ENCODE measurements around the gene AGAP1. TPM values are rescaled to one million over a fixed set of nuclear protein-coding genes. Genes with fewer than 3 reads are reported as not detected.

AGAP1 gene
- total and polyA plus RNA-seq, 2 donors (not counting 3 experiments of a cell fraction or from before 2014, with no cell fraction given) = 10.2 to 20.9 TPM

GRCh38 chr2:235749121-235749770 lies 255.4 kb downstream of the AGAP1 start:
- no peak for FAIRE-seq

GRCh38 chr2:235749771-235750160 lies 255.9 kb downstream of the AGAP1 start:
- Histone ChIP-seq H4K20me1 (replicated peaks; ENCODE audit: control insufficient read depth, extremely low read depth, insufficient read depth, low read length) (no peaks in the 10 kb centered on the region), H3K9me1 (replicated peaks; ENCODE audit: control insufficient read depth, extremely low read depth, insufficient read depth, low read length) (no peaks in the 10 kb centered on the region), H3K27ac (ENCODE audit: insufficient read depth, low read depth, low read length) (no peak overlapping the region), H3K9ac (replicated peaks; ENCODE audit: extremely low read depth, insufficient read depth, low read length) (no peak overlapping the region), H3K4me2 (ENCODE audit: insufficient read depth, low read length) (no peak overlapping the region), H3K4me1 (ENCODE audit: control insufficient read depth, extremely low read depth, insufficient read depth, low read length) (no peaks in the 10 kb centered on the region), H3K4me3 (replicated peaks in 1 of 3; ENCODE audit: insufficient read depth in 1 of 3, low read depth in 1 of 3, low read length in 3 of 3) (no peak overlapping the region), H3K79me2 (ENCODE audit: control insufficient read depth, insufficient read depth, low read length) (no peaks in the 10 kb centered on the region), H3K27me3 (ENCODE audit: control insufficient read depth in 2 of 2, insufficient read depth in 2 of 2, low read length in 2 of 2) (no peaks in the 10 kb centered on the region), H3K9me3 (replicated peaks; ENCODE audit: control insufficient read depth, insufficient read depth, low read length) (no peaks in the 10 kb centered on the region), H2AFZ (ENCODE audit: low read depth, low read length) (no peak overlapping the region), H3K36me3 (ENCODE audit: control insufficient read depth in 2 of 2, extremely low read depth in 1 of 2, insufficient read depth in 2 of 2, low read length in 2 of 2) (no peaks in the 10 kb centered on the region)
- CTCF ChIA-PET = interaction anchor here (1.1 kb wide), 1 partner anchor 156 kb away, joined by 4 read pairs; no protein-coding TSS in a partner anchor
- POLR2A ChIA-PET = no interaction called here
- dilution Hi-C loops (cut with MboI; ENCODE audit: extremely low pct_ligation_motif_present, low sequenced_read_pairs) = no loop called here
- TF ChIP-seq FOS (IDR thresholded peaks at IDR 0.05; ENCODE audit: borderline replicate concordance, insufficient read depth, low read length) (no peak), MAX (IDR thresholded peaks at IDR 0.05; ENCODE audit: insufficient read depth, insufficient read length) (no peak), CTCF (IDR thresholded peaks at IDR 0.05; ENCODE audit: extremely low read depth in 1 of 2, insufficient read depth in 1 of 2, low read depth in 1 of 2, low read length in 2 of 2) (no peak), POLR2A (IDR thresholded peaks at IDR 0.05; ENCODE audit: low read depth, low read length) (no peak), GATA2 (IDR thresholded peaks at IDR 0.05; ENCODE audit: insufficient read depth, insufficient read length, low read depth, low read length) (no peak), MYC (IDR thresholded peaks at IDR 0.05; ENCODE audit: low read depth, low read length) (no peak), POLR2AphosphoS5 (IDR thresholded peaks at IDR 0.05; ENCODE audit: insufficient read depth, low read depth, low read length) (no peak), EZH2 (IDR thresholded peaks at IDR 0.05; ENCODE audit: borderline replicate concordance, low read depth, low read length, severe bottlenecking) (no peak), JUN (IDR thresholded peaks at IDR 0.05; ENCODE audit: borderline replicate concordance, insufficient read depth, insufficient read length, low read depth) (no peak)
- intact Hi-C loops (cut with micrococcal nuclease) = loop anchor here (10.0 kb wide), 1 partner anchor 255 kb away; the partner anchor contains the start of gene AGAP1
- BruUV-seq (replicated peaks) = no TSS peak
- no peak for DNase-seq (ENCODE audit: low read depth, low spot score)
- no peak for FAIRE-seq

More at GRCh38 chr2:235749121-235749770, 255.4 kb downstream of the AGAP1 start:
- no peak overlapping the region for H3K27ac ChIP-seq (ENCODE audit: insufficient read depth, low read depth, low read length)
- CTCF ChIA-PET = interaction anchor here (1.1 to 5.6 kb wide), 2 partner anchors 152 to 155 kb away, joined by 4 to 213 read pairs; no protein-coding TSS in a partner anchor
- no peak overlapping the region for H2AFZ ChIP-seq (ENCODE audit: low read depth, low read length)
- intact Hi-C loops (cut with micrococcal nuclease) (loop anchor here (10.0 kb wide), 1 partner anchor 254 kb away; the partner anchor contains the start of gene AGAP1), dilution Hi-C loops (cut with MboI; ENCODE audit: extremely low pct_ligation_motif_present, low sequenced_read_pairs) (no loop called here)
- H3K9me3 ChIP-seq (replicated peaks; ENCODE audit: control insufficient read depth, insufficient read depth, low read length) = no peaks in the 10 kb centered on the region
- no peaks in the 10 kb centered on the region for H3K4me1 ChIP-seq (ENCODE audit: control insufficient read depth, extremely low read depth, insufficient read depth, low read length)
- no peak overlapping the region for H3K4me3 ChIP-seq (replicated peaks in 1 of 3; ENCODE audit: insufficient read depth in 1 of 3, low read depth in 1 of 3, low read length in 3 of 3)
- BruUV-seq (replicated peaks) = no TSS peak
- POLR2A ChIA-PET = no interaction called here
- H4K20me1 ChIP-seq (replicated peaks; ENCODE audit: control insufficient read depth, extremely low read depth, insufficient read depth, low read length) = no peaks in the 10 kb centered on the region
- no peak overlapping the region for H3K4me2 ChIP-seq (ENCODE audit: insufficient read depth, low read length)
- no peaks in the 10 kb centered on the region for H3K36me3 ChIP-seq (ENCODE audit: control insufficient read depth in 2 of 2, extremely low read depth in 1 of 2, insufficient read depth in 2 of 2, low read length in 2 of 2)
- no peaks in the 10 kb centered on the region for H3K27me3 ChIP-seq (ENCODE audit: control insufficient read depth in 2 of 2, insufficient read depth in 2 of 2, low read length in 2 of 2)
- no peak overlapping the region for H3K9ac ChIP-seq (replicated peaks; ENCODE audit: extremely low read depth, insufficient read depth, low read length)
- no peaks in the 10 kb centered on the region for H3K9me1 ChIP-seq (replicated peaks; ENCODE audit: control insufficient read depth, extremely low read depth, insufficient read depth, low read length)
- no peak for DNase-seq (ENCODE audit: low read depth, low spot score)
- no peak for TF ChIP-seq GATA2 (IDR thresholded peaks at IDR 0.05; ENCODE audit: insufficient read depth, insufficient read length, low read depth, low read length)
- TF ChIP-seq JUN (IDR thresholded peaks at IDR 0.05; ENCODE audit: borderline replicate concordance, insufficient read depth, insufficient read length, low read depth) = no peak
- TF ChIP-seq EZH2 (IDR thresholded peaks at IDR 0.05; ENCODE audit: borderline replicate concordance, low read depth, low read length, severe bottlenecking) = no peak
- TF ChIP-seq MAX (IDR thresholded peaks at IDR 0.05; ENCODE audit: insufficient read depth, insufficient read length) = no peak
- no peak for TF ChIP-seq MYC (IDR thresholded peaks at IDR 0.05; ENCODE audit: low read depth, low read length)
- H3K79me2 ChIP-seq (ENCODE audit: control insufficient read depth, insufficient read depth, low read length) = no peaks in the 10 kb centered on the region

All from endothelial cell of umbilical vein (primary cell).